Mammary epithelial cell (primary cell): Measurements from ENCODE around the gene CDSN.

ENCODE experiments used
- EZH2 ChIP-seq: IDR thresholded peaks from 2 replicates; pipeline ENCODE4 v1.6.1; 2012; ENCODE audit warnings: low read length, inconsistent platforms, borderline replicate concordance
- TF ChIP-seq, protein P1 (sequence below), 2 donors: IDR thresholded peaks in 1 of 2; conservative IDR thresholded peaks in 1 of 2; 2 replicates each; pipeline ENCODE4 v1.5.1; 2011 to 2012; ENCODE audit warnings: inconsistent platforms in 2 of 2, low read length in 2 of 2, mild to moderate bottlenecking in 2 of 2, control low read depth in 1 of 2, low read depth in 1 of 2; ENCODE audit not compliant: insufficient read depth in 1 of 2; ENCODE audit errors: extremely low read depth in 1 of 2

DNA sequence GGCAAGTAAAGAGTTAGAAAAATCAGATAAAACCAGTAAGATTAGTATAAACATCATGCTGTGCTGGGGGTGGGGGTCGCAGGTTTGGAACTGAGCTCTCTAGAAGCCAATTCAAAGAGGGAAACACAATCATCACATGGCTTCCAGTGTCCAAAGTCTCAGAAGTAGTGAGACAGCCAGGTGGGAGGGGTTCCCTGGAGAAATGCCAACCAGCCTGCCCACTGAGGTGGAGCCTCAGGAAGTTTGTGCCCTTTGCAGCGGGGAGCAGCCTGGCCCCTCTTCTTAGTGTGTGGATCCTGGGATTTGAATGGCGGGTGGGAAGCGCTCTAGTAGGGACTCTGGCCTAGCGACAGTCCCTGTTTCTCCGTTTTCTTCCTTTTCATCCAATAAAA, 29.3 kb downstream of the CDSN start:
- TF ChIP-seq, protein P1, sequence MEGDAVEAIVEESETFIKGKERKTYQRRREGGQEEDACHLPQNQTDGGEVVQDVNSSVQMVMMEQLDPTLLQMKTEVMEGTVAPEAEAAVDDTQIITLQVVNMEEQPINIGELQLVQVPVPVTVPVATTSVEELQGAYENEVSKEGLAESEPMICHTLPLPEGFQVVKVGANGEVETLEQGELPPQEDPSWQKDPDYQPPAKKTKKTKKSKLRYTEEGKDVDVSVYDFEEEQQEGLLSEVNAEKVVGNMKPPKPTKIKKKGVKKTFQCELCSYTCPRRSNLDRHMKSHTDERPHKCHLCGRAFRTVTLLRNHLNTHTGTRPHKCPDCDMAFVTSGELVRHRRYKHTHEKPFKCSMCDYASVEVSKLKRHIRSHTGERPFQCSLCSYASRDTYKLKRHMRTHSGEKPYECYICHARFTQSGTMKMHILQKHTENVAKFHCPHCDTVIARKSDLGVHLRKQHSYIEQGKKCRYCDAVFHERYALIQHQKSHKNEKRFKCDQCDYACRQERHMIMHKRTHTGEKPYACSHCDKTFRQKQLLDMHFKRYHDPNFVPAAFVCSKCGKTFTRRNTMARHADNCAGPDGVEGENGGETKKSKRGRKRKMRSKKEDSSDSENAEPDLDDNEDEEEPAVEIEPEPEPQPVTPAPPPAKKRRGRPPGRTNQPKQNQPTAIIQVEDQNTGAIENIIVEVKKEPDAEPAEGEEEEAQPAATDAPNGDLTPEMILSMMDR (conservative IDR thresholded peaks at IDR 0.05 in 1 of 2, IDR thresholded peaks at IDR 0.05 in 1 of 2; ENCODE audit: extremely low read depth in 1 of 2, insufficient read depth in 1 of 2, low read depth in 1 of 2, low read length in 2 of 2): no peak
- no peak for TF ChIP-seq EZH2
